ENCODE measurements around the gene NAALADL2. TPM values are rescaled to one million over a fixed set of nuclear protein-coding genes. Genes with fewer than 3 reads are reported as not detected.

The NAALADL2 gene
- total RNA-seq, 2 donors from 2014 or later, result 8.5 to 24.3 TPM

DNA sequence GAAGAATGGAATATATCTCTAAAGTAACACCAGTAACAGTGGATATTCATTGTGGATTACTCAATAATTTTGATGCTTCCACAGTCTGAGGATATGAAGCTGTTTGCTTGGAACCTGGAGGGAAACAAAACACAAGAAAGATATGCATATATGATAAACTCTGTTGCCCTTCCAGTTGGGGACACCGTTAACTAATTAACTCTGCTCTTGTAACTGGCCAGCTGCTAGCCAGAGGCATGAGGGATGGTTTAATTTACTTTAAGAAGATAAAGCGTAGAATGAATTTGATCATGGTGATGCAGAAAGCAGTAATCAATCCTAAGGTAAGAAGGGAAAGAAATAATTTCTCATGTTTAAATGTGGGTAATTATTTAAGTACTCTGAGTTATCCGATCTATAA lies 442.6 kb downstream of the NAALADL2 start:
- no peak for DNase-seq
- Histone ChIP-seq H3K27ac (no peak overlapping the region), H3K4me1 (no peaks in the 10 kb centered on the region), H3K4me3 (no peak overlapping the region), H3K36me3 (no peaks in the 10 kb centered on the region), H3K9ac (ENCODE audit: low read depth in 2 of 2, low read length in 2 of 2) (no peak overlapping the region), H3K27me3 (no peaks in the 10 kb centered on the region), H3K9me3 (no peaks in the 10 kb centered on the region)
- TF ChIP-seq, protein P1, sequence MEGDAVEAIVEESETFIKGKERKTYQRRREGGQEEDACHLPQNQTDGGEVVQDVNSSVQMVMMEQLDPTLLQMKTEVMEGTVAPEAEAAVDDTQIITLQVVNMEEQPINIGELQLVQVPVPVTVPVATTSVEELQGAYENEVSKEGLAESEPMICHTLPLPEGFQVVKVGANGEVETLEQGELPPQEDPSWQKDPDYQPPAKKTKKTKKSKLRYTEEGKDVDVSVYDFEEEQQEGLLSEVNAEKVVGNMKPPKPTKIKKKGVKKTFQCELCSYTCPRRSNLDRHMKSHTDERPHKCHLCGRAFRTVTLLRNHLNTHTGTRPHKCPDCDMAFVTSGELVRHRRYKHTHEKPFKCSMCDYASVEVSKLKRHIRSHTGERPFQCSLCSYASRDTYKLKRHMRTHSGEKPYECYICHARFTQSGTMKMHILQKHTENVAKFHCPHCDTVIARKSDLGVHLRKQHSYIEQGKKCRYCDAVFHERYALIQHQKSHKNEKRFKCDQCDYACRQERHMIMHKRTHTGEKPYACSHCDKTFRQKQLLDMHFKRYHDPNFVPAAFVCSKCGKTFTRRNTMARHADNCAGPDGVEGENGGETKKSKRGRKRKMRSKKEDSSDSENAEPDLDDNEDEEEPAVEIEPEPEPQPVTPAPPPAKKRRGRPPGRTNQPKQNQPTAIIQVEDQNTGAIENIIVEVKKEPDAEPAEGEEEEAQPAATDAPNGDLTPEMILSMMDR (IDR thresholded peaks at IDR 0.05), result no peak
- intact Hi-C loops (cut with DNase I), result no loop called here

GRCh38 chr3:175304404-175304803 lies 445.3 kb downstream of the NAALADL2 start:
- Histone ChIP-seq H3K27me3 (no peaks in the 10 kb centered on the region), H3K4me1 (no peaks in the 10 kb centered on the region), H3K9me3 (no peaks in the 10 kb centered on the region), H3K9ac (ENCODE audit: low read depth in 2 of 2, low read length in 2 of 2) (no peak overlapping the region), H3K36me3 (no peaks in the 10 kb centered on the region), H3K4me3 (no peak overlapping the region), H3K27ac (no peak overlapping the region)
- DNase-seq, result no peak
- TF ChIP-seq, protein P1 (IDR thresholded peaks at IDR 0.05), result no peak
- intact Hi-C loops (cut with DNase I), result no loop called here

DNA sequence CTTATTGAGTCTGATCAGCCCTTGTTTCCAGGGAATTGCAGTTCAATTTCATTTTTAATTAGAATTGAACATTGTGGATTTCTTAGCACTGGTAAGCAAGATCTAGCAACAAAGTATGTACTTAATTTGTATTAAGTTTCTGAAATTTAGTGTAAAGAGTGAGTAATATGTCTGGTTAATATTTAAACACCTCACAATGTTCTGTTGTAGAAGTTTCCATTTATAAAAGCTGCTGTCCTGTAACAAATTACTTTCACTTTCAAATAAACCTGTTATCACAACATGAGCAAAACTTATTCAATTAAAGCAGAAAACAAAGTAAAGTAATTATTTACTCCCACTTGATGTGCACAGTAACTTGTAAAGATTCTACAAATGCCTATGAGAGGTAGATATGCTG lies 448.5 kb downstream of the NAALADL2 start:
- TF ChIP-seq, protein P1 (IDR thresholded peaks at IDR 0.05), result no peak
- Histone ChIP-seq H3K4me1 (no peaks in the 10 kb centered on the region), H3K27ac (no peak overlapping the region), H3K27me3 (no peaks in the 10 kb centered on the region), H3K4me3 (no peak overlapping the region), H3K36me3 (no peaks in the 10 kb centered on the region), H3K9me3 (no peaks in the 10 kb centered on the region), H3K9ac (ENCODE audit: low read depth in 2 of 2, low read length in 2 of 2) (no peak overlapping the region)
- no peak for DNase-seq
- intact Hi-C loops (cut with DNase I), result no loop called here

DNA sequence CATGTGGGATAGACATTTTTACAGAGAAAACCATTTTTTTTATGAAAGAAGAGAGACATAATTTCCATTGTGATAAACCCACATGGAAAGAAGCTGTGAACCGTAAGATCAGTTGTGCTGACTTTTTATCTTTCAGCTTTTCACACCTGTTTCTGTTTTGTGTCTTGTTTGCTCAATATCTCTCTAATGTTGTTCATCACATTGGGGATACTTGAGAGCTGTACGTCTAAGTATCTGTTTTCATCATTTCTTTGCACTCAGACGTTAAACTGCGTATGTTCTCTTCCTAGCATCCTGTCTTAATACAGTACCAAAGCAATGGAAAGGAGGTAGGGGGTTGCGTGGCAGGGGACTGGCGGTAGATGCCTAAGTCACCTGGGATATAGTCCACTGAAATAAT lies 449.0 kb downstream of the NAALADL2 start:
- no peak overlapping the region for H3K27ac ChIP-seq
- TF ChIP-seq, protein P1 (IDR thresholded peaks at IDR 0.05), result no peak
- no peaks in the 10 kb centered on the region for H3K27me3 ChIP-seq
- H3K4me1 ChIP-seq, result no peaks in the 10 kb centered on the region
- no peaks in the 10 kb centered on the region for H3K9me3 ChIP-seq
- no peaks in the 10 kb centered on the region for H3K36me3 ChIP-seq
- no peak for DNase-seq
- intact Hi-C loops (cut with DNase I), result no loop called here
- H3K4me3 ChIP-seq, result no peak overlapping the region
- H3K9ac ChIP-seq (ENCODE audit: low read depth in 2 of 2, low read length in 2 of 2), result no peak overlapping the region

- TF ChIP-seq, protein P1 (IDR thresholded peaks at IDR 0.05), result no peak
- no peak overlapping the region for H3K4me3 ChIP-seq
- no peaks in the 10 kb centered on the region for H3K4me1 ChIP-seq
- intact Hi-C loops (cut with DNase I), result no loop called here
- H3K27ac ChIP-seq, result no peak overlapping the region
- no peak overlapping the region for H3K9ac ChIP-seq (ENCODE audit: low read depth in 2 of 2, low read length in 2 of 2)
- no peak for DNase-seq
- H3K36me3 ChIP-seq, result no peaks in the 10 kb centered on the region
- H3K27me3 ChIP-seq, result no peaks in the 10 kb centered on the region
- no peaks in the 10 kb centered on the region for H3K9me3 ChIP-seq
Observed at GRCh38 chr3:175310046-175310445, 450.9 kb downstream of the NAALADL2 start.

- no peaks in the 10 kb centered on the region for H3K4me1 ChIP-seq
- intact Hi-C loops (cut with DNase I), result no loop called here
- H3K9me3 ChIP-seq, result no peaks in the 10 kb centered on the region
- no peak overlapping the region for H3K9ac ChIP-seq (ENCODE audit: low read depth in 2 of 2, low read length in 2 of 2)
- no peak for DNase-seq
- no peaks in the 10 kb centered on the region for H3K27me3 ChIP-seq
- H3K36me3 ChIP-seq, result no peaks in the 10 kb centered on the region
- H3K4me3 ChIP-seq, result no peak overlapping the region
- no peak overlapping the region for H3K27ac ChIP-seq
- TF ChIP-seq, protein P1 (IDR thresholded peaks at IDR 0.05), result no peak
Observed at GRCh38 chr3:175311404-175311803, 452.3 kb downstream of the NAALADL2 start.
